GM18861 (cell line): ENCODE measurements around the gene STARD13.

ENCODE experiments used
- ATAC-seq: cut with Tn5 transposase; IDR thresholded peaks from one replicate; pipeline ENCODE4 v1.9.1; 2021; ENCODE audit not compliant: unreplicated experiment

STARD13 gene

DNA sequence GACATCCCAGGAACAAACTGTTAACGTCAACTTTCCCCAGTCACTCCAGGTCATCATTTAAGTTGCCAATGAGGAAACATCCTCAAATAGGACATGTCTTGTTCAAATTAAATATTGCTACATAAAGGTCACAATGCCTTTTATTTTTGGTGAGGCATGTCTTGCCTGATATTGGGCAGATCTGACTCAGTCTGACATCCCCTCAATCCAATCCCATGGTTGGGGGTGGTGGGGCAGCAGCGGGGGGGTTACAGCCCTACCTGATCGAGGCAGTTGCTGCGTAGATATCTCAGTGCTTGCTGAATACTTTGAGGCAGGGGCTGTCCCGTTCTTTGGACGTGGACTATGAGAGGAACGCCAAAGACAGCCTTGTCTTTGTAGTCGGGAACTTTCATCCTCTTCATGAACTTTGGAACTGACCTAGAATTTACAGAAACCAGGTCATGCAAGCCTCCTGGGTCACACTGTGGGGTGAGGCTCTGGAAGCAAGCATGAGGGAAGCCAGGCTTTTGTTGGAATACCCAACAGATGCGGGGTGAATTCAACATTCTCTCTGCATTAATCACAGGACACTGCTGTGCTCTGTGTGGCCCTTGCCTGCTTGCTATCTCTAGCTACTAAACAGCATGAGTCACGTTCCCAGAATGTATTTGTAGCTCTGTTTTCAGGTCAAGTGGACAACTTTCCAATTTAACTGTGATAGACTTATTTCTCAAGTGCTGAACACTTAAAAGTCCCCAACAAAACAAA lies 159.6 kb downstream of the STARD13 start:
- ATAC-seq, result no peak

DNA sequence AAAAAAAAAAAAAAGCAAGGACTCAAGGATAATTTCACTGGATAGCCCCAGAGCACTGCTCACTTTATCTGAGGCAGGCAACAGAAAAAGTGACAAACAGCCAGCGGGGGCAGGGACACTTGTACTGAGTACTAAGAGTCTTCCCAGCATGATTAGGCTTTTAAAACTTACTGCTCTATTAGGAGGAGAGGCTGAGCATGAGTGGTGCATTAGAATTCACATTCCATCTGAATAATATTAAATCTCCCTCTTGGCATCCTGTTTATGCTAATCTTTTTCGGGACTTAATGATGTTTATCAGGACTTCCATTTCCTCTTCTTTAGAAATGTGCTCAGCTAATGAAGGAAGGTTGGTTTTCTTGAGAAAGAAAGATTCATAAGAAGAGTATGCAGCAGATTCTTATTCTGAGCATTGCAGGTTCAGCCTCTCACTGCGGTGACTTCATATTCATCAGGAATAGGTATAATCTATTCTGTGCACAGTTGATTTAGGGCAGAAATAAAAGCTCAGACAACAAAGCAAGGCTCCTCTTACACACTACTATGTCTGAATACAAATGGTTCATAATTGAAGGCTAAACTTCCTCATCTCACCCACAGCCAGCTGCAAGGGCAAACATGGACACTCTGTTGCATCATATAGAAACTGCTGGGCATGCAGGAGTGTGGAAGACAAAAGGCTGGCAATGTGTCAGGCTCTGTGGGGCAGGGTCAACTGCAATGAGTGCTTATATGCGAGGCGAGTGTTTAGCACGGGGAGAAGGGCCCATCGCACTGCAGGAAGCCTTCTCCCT lies 162.3 kb downstream of the STARD13 start:
- ATAC-seq, result no peak

DNA sequence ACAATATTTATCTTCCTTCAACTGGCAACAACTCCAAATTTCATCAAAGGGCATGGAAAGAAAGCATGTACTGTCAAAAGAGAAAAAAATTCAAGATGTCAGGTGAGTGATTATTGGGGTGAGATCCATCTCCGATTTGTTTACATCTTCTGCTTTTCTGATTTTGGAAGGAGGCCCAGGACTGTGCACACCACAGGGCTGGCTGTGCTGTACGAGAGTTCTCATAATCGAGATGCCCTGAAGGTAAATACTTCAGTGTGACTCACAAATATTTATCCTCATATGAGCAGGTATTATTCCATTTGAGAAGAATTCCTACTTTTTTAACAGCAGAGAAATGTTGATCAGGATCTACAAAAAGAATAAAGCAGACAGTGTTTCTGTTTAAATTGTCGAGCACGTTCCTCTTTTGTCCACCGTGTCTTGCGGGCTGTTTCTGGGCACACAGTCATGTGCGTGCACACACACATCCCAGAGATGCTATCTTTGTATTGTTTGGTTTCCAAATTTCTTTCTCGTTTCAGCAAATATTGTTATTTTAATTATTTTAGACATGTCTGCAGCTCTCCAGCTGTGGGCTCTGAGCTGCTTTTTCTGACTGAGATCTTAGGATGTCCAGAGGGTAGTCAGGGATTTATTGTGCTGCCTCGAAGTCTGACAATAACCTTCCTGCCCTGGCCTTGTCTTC lies 165.6 kb downstream of the STARD13 start:
- ATAC-seq, result no peak

DNA sequence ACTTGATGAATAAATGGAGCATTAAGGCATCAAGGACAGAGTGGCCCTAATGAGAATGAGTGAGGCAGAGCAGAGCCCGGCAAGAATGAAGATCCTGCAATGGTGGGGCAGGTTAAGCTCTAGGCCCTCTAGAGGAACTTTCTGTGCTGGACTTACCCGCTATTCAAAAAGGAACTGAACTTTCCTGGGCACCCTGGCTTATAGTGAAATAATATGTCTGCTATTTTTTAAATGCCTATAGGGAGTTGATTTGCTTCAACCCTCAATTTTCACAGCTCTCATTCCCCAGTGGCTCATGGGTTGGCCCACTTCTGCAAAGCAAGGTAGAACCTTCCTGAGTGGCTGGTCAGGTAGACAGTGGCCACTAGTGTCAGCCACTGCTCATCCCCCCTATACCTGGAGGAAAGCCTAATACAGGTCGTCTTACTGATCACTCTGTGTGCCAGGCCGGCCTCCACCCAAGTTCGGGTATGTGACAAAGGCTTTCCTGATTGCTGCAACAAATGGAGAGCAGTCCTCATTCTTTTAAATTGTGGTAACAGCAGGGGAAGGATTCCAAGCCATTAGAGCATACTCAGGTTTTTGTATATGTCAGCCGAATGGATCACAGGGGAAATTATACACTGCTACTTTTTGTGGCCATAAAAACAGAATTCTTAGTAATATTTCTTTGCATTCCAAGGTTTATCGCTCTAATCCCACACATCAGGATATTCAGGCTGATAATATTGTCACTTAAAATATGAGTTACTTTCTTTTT lies 166.4 kb downstream of the STARD13 start:
- no peak for ATAC-seq

DNA sequence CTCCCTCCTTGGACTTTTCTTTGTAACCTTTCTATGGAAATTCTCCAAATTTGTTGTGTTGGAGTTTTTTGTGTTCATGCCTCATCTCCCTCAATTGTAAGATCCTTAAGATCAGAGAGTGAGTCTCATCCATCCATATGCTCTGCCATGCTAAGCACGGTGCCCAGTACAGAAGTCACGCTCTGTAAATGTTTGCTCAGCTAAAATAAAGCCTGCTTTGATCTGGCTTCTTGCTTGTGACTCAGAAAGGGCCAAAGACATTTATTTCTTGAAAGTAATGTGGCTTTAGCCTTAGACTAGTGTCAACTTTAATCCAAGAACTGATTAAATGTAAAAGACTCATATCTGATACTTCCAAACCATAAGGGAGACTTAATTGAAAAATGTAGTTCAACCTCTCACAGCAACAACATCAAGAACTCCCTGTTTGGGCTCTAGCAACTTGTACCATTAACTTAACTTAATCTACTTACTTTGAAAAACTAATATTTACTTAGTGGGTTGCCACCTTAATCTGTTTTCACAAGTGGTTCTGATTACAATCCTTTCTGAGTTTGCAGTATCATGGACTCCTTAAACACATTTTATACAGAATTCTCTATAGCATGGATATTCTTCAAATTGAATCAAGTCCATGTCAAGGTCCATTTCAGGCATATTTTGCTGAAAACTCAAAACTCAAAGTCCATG lies 169.1 kb downstream of the STARD13 start:
- ATAC-seq, result no peak

DNA sequence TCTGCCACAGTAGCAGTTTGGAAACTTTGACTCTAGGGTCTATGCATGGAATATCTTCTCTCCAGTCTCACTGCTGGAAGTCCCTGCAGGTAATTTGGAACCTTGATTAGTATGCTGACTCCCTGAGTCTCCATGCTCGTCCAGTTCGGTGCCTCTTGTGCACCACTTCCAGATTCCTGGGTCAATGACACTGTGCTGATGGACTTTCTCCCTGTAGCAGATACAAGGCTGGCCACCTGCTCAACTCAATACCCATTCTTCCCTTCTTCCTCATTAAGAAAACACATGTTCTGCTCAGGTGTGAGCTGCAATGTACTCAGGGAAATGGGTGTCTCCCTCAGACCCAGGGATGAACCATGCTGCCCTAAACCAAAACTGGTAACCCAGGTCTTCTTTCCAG lies 170.3 kb downstream of the STARD13 start:
- no peak for ATAC-seq

DNA sequence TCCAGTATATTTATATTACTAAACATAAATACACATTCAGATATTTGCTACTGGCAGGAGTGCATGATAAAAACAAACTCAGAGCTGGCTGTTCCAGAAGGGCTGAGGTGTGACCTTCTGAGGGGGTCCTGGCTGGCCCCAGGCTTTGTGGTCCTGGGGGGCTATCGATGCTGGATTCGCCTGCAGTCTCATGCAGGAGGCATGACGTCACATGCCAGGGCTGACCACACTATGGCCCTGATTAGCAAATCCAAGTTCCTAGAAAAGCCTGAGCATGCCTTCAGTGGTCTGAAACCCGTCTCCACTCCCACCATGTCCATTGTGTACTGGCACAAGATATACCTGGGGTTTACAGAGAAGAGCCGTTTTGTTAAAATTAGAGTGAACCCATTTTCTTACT lies 171.4 kb downstream of the STARD13 start:
- ATAC-seq, result no peak

DNA sequence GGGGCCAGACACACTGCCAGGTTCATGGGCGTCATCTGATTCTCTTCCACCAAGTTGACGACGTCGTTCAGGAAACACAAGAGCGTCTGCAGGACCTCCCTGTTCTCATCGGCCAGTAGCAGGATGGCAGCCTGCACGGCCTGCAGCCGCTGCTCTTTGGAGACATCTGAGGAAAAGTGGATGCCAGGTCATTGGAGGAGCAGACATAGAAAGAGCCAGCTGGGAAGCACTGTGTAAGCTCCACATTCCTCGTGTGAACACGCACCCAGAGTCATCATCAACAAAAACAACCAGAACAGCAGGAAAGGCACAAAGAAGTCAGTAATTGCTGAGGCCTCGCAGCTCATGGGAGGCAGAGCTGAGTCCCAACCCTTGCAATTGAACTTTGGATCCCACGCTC lies 172.8 kb downstream of the STARD13 start:
- no peak for ATAC-seq

DNA sequence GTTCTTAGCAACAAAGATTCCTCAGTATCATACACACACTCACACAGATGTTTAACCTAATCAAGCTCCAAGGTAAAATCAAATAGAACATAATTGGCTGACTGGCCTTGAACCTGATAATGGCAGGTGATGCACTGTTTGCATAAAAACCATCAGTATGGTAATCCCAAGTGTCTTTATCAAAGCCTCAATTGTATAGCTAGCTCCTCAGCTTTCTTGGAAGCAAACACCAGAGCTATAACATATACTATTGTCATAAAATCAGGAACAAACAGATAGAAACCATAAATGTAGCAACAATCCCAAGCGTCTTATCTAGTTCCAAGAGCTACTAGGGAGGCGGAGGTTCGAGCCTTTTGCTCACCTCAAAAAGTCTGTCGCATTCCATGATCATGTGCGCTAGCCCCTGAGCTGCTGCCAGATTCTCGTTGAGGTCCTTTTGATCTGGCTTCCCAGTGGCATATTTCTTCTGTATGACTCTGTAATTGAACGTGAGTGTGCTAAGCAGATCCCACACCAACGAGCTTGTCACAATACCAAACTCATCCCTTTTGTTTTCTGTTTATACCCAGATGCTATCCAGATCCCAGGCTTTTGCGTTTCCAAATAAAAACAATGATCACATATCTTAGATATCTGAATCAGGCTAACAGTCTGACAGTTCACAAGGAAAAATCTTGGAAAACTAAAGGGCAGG lies 174.0 kb downstream of the STARD13 start:
- peak; percentile 10 for ATAC-seq

DNA sequence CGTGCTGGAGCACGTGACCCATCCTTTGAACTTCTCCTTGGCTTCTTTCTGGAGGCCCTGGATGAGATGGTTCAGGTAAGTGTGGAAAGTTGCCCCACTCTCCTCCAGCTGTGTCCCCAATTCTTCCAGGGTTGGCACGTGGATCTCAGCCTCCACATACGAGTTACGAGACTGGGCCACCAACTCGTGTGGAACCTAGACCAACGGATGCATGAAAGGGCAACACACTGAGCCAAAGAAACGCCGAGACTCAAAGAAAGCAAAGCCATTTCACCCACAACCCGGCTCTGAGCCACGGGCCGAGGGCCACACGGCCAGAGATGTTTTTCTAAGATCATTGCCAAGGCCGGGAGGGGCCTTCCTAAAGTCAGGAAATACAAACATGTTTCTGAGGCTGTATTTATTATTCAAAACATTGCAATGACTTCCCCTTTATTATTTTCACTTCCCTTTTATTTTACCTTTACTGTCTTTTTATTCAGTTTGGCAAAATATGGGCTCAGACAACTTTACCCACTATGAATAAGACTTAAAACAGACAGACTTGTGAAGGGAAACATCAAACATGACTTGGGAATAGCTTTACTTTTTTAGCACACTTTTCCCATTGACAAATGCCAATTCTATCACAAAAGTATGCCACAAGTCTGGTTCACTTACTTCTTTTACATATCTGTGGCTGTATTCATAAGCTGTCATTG lies 174.7 kb downstream of the STARD13 start:
- ATAC-seq, result peak; percentile 50

DNA sequence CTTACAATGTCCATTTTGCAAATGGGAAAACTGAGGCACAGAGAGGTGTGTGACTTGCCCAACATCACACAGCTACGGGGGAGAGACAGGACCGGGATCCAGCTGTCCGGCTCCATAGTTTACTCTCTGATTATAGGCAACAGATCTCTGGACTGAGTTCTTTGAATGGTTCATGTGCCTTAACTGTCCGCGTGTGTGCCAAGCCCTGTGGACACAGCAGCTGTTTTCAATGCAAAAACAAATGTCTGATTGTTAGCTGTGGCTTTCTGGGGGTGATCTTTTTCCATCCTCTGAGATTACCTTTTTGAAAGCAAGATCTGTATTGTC lies 175.2 kb downstream of the STARD13 start:
- ATAC-seq, result no peak

DNA sequence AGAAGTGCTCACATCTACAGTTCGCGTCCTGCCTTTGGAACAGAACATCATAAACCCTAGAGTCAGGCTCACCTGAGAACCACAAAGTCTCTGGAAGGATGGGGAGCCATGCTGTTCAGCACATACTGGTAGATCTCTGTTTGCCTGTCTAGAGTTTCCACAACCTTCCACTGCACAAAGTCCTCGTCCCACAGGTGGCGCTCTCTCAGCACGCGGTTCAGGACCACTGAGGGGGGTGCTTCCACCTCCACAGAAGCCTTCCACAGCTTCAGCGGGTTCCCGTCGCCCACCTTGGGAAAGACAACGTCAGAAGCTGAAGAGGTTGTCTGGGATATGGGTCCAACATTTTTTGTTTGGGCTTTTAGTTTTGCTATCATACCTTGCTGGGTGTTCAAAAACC lies 175.8 kb downstream of the STARD13 start:
- ATAC-seq, result no peak

DNA sequence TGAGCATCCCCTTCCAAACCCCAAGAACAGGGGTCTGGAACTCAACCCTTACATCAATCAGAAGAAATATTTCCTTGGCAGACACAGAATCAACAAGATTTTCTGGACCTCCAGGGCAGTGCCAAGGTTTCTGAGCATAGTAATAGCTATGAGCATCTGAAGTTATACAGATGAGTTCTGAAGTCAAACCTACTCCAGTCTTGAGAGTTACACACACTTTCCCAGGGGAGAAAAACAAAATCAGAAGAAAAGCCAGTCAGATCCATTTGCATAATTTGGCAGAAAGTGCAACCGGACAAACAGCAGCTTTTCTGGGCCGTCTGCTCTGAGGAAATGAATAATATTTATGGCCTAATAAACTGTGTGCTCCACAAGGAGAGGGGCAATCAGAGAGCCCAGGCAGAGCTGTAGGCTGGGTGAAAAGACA lies 176.3 kb downstream of the STARD13 start:
- ATAC-seq, result peak; percentile 33

DNA sequence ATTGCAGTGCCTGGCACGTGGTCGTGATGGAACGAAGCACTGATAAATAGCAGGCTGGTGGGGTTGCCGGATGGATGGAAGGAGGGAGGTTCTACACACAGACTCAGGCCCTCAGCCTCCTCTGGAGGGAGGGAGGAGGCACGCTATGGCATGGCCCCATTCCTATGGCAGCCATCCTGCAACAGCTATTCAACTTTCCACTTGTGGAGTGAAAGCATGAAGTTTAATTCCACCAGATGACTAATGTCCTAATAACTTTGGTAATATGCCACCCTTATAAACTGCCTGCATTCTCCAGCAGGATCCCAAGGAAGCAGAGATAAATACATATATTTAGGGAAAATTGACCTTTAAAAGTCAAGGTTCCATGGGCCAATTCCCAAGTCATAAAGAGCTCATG lies 176.9 kb downstream of the STARD13 start:
- no peak for ATAC-seq

DNA sequence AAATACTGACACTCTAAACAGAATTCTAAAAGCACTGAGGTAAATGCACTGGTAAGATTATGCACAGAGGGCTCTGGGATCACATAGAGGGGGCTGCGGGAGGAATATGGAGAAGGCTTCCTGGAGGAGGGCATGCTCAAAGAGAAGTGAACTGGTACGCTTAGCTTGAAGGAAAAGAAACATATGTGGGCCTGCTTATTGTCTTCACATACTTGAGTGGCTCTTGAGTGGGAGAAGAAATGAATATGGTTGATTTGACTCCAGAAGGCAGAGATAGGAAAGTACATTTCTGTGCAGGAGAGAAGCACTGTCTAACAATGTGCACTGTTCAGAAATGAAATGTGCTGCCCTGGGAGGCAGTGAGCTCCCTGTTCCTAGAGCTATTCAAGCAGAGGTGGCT lies 178.2 kb downstream of the STARD13 start:
- ATAC-seq, result no peak

DNA sequence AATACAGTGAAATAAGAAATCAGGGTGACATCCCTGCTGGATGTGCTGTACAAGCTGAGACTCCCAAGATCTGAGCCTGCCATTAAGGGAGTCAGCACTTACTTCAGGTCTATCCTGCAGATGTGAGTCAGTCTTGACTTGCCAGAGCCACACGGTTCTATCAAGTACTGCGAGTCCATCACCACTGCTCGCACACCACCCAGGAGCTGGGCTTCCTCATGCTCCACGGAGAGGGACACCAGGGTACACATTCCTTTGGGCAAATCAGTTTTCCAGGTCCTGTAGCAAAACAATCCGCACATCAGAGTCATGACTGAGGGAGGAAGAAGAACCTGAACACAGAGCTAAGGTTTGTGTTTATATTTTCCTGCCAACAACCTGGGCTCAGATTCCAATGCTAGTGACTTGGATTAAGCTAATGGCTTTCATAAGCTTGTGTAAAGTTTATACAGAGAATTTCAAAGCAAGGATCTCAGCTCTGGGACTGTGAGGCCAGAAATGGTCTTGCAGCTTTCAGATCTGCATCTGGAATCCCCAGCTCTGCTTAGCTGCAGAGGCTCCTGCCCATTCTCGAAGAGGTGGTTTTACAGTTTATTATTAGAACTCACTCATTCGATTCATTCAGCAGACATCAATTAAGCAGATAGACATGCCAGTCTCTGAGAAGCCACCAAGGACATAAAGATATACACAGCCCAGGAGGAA lies 178.7 kb downstream of the STARD13 start:
- ATAC-seq, result no peak

DNA sequence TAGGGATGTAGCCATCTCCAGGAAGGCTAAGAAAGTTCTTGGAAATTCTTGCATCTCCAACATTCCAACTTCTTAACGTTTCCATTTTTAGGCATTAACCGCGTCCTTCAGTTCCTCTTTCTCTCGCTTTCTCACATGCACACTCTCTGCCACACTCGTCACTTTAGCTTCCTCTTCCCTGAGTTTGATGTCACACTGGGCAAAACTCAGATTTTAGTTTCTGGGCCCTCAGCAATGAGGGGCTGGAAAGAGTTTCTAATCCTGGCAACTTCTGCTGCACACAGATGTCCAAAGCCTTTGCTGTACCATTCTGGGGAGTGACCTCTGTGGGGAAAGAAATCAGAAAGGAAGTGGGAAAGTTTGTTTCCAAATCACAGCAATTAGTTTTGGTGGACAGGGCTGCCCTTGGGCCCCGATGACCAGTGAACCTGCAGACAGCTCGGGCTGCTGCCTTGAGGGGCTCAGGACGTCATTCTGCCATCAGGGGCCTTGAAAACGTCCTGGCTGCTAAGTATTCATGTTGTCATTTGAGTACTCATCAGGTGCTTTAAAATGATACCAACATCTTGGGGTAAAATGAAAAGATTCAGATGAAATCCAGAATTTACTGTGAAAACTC lies 180.1 kb downstream of the STARD13 start:
- no peak for ATAC-seq

DNA sequence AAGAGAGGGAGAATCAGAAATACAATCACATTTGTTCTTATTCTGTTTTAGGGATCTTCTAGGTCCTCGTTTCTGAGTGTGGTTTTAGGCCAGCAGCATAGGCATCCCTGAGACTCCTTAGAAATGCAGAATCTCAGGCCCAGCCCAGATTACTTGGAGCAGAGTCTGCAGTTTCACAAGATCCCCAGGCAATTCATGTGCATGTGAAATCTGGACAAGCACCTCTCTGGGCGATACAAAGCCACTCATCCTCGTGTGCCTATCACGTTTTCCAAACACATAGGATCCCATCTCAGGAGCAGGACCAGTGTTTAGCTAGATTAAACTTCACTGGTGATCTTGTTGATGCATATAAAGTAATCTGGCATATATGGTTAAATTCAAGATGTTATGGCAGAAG lies 182.1 kb downstream of the STARD13 start:
- no peak for ATAC-seq
